CD4-positive, alpha-beta T cell treated with Interleukin-15 for 1 hour (primary cell): Measurements from ENCODE around the gene RNASEH1.
"Not testable (repeated sequence)": the region's sequence is repeated elsewhere in the genome, so short reads cannot be mapped to it uniquely, and the experiment has no call there.

Source experiments
- DNase-seq: peaks from one replicate; pipeline ENCODE4 v3.0.0-alpha.2; 2020

RNASEH1 gene

GRCh38 chr2:3517948-3518495 is 40.1 kb downstream of the RNASEH1 start:
- no peak for DNase-seq

- no peak for DNase-seq
These were observed 41.3 kb downstream of the RNASEH1 start for GRCh38 chr2:3516831-3517230.

GRCh38 chr2:3515438-3515837 is 42.7 kb downstream of the RNASEH1 start:
- not testable (repeated sequence) for DNase-seq

- no peak for DNase-seq
These were observed 44.9 kb downstream of the RNASEH1 start for GRCh38 chr2:3513026-3513810.

GRCh38 chr2:3512086-3512485 is 46.0 kb downstream of the RNASEH1 start:
- no peak for DNase-seq

GRCh38 chr2:3505771-3506170 is 52.4 kb downstream of the RNASEH1 start:
- no peak for DNase-seq

GRCh38 chr2:3504741-3505140 is 53.4 kb downstream of the RNASEH1 start:
- DNase-seq, result no peak

- DNase-seq, result no peak
These were observed 54.6 kb downstream of the RNASEH1 start for GRCh38 chr2:3503483-3503882.

- no peak for DNase-seq
These were observed 55.1 kb downstream of the RNASEH1 start for GRCh38 chr2:3503046-3503445.

GRCh38 chr2:3500326-3500899 is 57.7 kb downstream of the RNASEH1 start:
- no peak for DNase-seq

- DNase-seq, result no peak
These were observed 59.2 kb downstream of the RNASEH1 start for GRCh38 chr2:3498783-3499394.

- not testable (repeated sequence) for DNase-seq
These were observed 61.4 kb downstream of the RNASEH1 start for GRCh38 chr2:3496708-3497080.
